K562 (cell line): ENCODE results near the gene COQ9. TPM values are rescaled to one million over a fixed set of nuclear protein-coding genes. Genes with fewer than 3 reads are reported as not detected.

Source experiments
- BCLAF1 ChIP-seq, 2 experiments: fragments of 450-650 bp in 1 of 2; IDR thresholded peaks; 2 replicates each; pipeline ENCODE4 v1.6.1; 2011 to 2017; ENCODE audit warnings: low read depth in 2 of 2, antibody characterized with exemption in 1 of 2, borderline replicate concordance in 1 of 2, low read length in 1 of 2, mild to moderate bottlenecking in 1 of 2, mixed read lengths in 1 of 2; ENCODE audit not compliant: control insufficient read depth in 1 of 2
- CLOCK ChIP-seq: fragments of 250-450 bp; sonication (Bioruptor Pico); IDR thresholded peaks from 2 replicates; pipeline ENCODE4 v1.4.0; 2020; ENCODE audit warnings: mild to moderate bottlenecking, moderate library complexity, borderline replicate concordance
- ELF1 ChIP-seq: fragments of 200-800 bp; sonication (Bioruptor generic); IDR thresholded peaks from 2 replicates; pipeline ENCODE4 v1.6.1; 2016; ENCODE audit warnings: missing genetic modification characterization, missing compliant biosample characterization
- FOXK1 ChIP-seq: sonication (generic); formaldehyde crosslinking; IDR thresholded peaks from 2 replicates; pipeline ENCODE4 v1.8.0; 2022; ENCODE audit warnings: missing genetic modification reagents, mild to moderate bottlenecking, borderline replicate concordance
- MTA2 ChIP-seq: fragments of 450-650 bp; IDR thresholded peaks from 2 replicates; pipeline ENCODE4 v1.6.1; 2016; ENCODE audit warnings: low read depth
- NFATC3 ChIP-seq: fragments of 450-650 bp; IDR thresholded peaks from 2 replicates; pipeline ENCODE4 v1.6.1; 2017; ENCODE audit warnings: mild to moderate bottlenecking
- RBM17 ChIP-seq: fragments of 200-400 bp; formaldehyde crosslinking; IDR thresholded peaks from 2 replicates; pipeline ENCODE4 v1.6.1; 2017; ENCODE audit warnings: low read depth, mild to moderate bottlenecking, low read length, borderline replicate concordance
- TAF15 ChIP-seq: fragments of 200-400 bp; formaldehyde crosslinking; IDR thresholded peaks from 2 replicates; pipeline ENCODE4 v1.6.1; 2017; ENCODE audit warnings: mild to moderate bottlenecking, low read depth, low read length, moderate library complexity
- TAF7 ChIP-seq: fragments of 450-650 bp; IDR thresholded peaks from 2 replicates; pipeline ENCODE4 v1.6.1; 2016; ENCODE audit warnings: missing genetic modification characterization, missing compliant biosample characterization
- ZNF121 ChIP-seq: sonication (generic); formaldehyde crosslinking; conservative IDR thresholded peaks from 2 replicates; pipeline ENCODE4 v1.8.0; 2022; ENCODE audit warnings: missing genetic modification reagents
- ZNF124 ChIP-seq: sonication (generic); formaldehyde crosslinking; IDR thresholded peaks from 2 replicates; pipeline ENCODE4 v1.8.1; 2022; ENCODE audit warnings: missing genetic modification reagents
- polyA plus RNA-seq, 8 experiments: library from polyadenylated mRNA; depleted of rRNA in 4 of 8; stranded (reverse) in 5 of 8; unstranded in 3 of 8; fragments of >200 nt; fragmentation: Nextera tagmentation in 2 of 8; fragmentation: Illumina TruSeq in 1 of 8; extraction: Ambion mirVana in 2 of 8; extraction: Trizol in 1 of 8; gene quantifications; 2 replicates each; pipeline versions ENCODE4 v1.2.1 to v1.2.3, GENCODE V29; 2011 to 2014; ENCODE audit warnings: inconsistent platforms in 1 of 8, missing spikeins in 1 of 8
- total RNA-seq, 7 experiments: library from RNA; depleted of rRNA in 6 of 7; stranded (reverse); fragments of >200 nt in 6 of 7; fragmentation: Illumina TruSeq in 2 of 7; extraction: Trizol in 2 of 7; gene quantifications; 2 replicates each; pipeline versions ENCODE4 v1.2.1 to v1.2.3, GENCODE V29; 2011 to 2021; ENCODE audit warnings: low replicate concordance in 1 of 7
- TF ChIP-seq, protein P1 (sequence below): fragments of 250-450 bp; sonication (Bioruptor Pico); IDR thresholded peaks from 2 replicates; pipeline ENCODE4 v1.4.0; 2020; ENCODE audit warnings: mild to moderate bottlenecking
- TF ChIP-seq, protein P2 (sequence below): fragments of 250-450 bp; sonication (Bioruptor Pico); IDR thresholded peaks from 2 replicates; pipeline ENCODE4 v1.5.0; 2021; ENCODE audit warnings: mild to moderate bottlenecking, moderate library complexity
- TF ChIP-seq, protein P3 (sequence below): fragments of 250-450 bp; sonication (Bioruptor Pico); IDR thresholded peaks from 2 replicates; pipeline ENCODE4 v1.8.0; 2021; ENCODE audit warnings: borderline replicate concordance, mild to moderate bottlenecking, moderate library complexity; ENCODE audit not compliant: poor library complexity, severe bottlenecking

The COQ9 gene
- total and polyA plus RNA-seq, 9 of the 15 experiments (the other 6 are each of a cell fraction or from before 2014, with no cell fraction given), result 35.0 to 139 (median 71.4) TPM

- TF ChIP-seq BCLAF1 (IDR thresholded peaks at IDR 0.05; ENCODE audit: borderline replicate concordance in 1 of 2, control insufficient read depth in 1 of 2, low read depth in 2 of 2, low read length in 1 of 2), result no peak
- no peak for TF ChIP-seq CLOCK (CRISPR knock-in tag)
- TF ChIP-seq, protein P1, sequence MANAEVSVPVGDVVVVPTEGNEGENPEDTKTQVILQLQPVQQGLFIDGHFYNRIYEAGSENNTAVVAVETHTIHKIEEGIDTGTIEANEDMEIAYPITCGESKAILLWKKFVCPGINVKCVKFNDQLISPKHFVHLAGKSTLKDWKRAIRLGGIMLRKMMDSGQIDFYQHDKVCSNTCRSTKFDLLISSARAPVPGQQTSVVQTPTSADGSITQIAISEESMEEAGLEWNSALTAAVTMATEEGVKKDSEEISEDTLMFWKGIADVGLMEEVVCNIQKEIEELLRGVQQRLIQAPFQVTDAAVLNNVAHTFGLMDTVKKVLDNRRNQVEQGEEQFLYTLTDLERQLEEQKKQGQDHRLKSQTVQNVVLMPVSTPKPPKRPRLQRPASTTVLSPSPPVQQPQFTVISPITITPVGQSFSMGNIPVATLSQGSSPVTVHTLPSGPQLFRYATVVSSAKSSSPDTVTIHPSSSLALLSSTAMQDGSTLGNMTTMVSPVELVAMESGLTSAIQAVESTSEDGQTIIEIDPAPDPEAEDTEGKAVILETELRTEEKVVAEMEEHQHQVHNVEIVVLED (CRISPR knock-in tag), result peak; percentile 99
- no peak for TF ChIP-seq NFATC3
- TF ChIP-seq, protein P2, sequence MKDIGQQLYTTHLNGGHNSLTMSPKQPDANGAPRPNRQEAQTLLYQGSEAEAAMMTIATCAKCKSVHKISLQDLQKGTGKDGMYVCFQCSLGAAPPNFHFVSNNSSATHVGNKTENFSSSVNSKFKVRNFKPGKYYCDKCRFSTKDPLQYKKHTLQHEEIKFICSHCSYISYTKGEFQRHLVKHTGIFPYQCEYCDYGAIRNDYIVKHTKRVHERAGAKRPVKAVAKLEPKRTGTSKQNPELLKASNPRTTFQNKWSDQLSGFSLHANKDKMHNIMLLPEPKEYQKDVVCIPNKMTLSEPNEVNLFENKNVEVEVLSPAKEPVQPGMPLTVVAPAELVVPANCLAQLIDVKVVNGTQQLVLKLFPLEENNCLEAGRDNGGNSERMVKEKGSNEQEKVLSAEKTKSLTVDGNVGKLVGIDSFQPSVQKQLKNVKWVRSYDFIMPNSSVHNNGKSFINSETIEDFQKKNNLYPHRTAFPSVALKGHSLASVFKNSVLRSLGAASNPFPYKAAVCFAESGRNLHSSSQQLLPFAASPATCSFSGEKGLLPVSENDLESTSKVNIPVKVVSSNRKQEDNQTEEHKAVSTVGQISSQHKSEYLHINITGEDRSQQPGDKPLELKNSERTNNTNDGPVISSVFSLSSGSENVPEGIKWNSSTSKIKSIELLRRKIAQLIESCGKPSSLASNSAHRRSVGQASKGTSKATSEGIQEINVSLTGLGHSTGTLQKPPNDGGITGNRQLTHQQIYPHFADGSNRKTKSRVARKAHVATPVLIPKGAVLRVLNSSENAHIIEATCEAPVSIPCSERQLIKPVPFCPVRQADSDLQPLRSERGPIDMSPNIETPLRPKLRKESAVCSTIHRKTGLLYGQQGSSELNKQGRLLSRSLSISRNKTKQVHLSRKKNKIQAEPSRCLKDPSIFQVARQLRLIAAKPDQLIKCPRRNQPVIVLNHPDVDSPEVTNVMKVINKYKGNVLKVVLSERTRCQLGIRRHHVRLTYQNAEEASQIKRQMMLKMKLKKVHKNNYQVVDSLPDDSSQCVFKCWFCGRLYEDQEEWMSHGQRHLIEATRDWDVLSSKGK, result no peak
- TF ChIP-seq TAF15, result no peak
- peak; percentile 95 for TF ChIP-seq TAF7
- peak; percentile 98 for TF ChIP-seq ELF1 (tag)
- TF ChIP-seq, protein P3, sequence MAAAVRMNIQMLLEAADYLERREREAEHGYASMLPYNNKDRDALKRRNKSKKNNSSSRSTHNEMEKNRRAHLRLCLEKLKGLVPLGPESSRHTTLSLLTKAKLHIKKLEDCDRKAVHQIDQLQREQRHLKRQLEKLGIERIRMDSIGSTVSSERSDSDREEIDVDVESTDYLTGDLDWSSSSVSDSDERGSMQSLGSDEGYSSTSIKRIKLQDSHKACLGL (CRISPR knock-in tag), result peak; percentile 19
- no peak for TF ChIP-seq ZNF124 (CRISPR knock-in tag)
- TF ChIP-seq FOXK1 (CRISPR knock-in tag), result no peak
- TF ChIP-seq MTA2, result no peak
- no peak for TF ChIP-seq RBM17
- TF ChIP-seq ZNF121 (CRISPR knock-in tag), result no peak
Measured at GRCh38 chr16:57447186-57447962, at the start of gene COQ9, which contains the start of gene CIAPIN1 (continued).
